ENCODE data around the gene HSP90AB1. TPM values are rescaled to one million over a fixed set of nuclear protein-coding genes. Genes with fewer than 3 reads are reported as not detected.

The HSP90AB1 gene
- total RNA-seq, 1 experiment from 2014 or later = 967 TPM

GRCh38 chr6:44235891-44236516 is 10.9 kb upstream of the HSP90AB1 start:
- peaks cover 19% of the 10 kb centered on the region for H3K4me1 ChIP-seq
- Mint-ChIP-seq H3K27me3 (ENCODE audit: insufficient read depth, unreplicated experiment) (no peaks in the 10 kb centered on the region), H3K4me1 (ENCODE audit: low read depth, unreplicated experiment) (peaks cover 17% of the 10 kb centered on the region), H3K36me3 (ENCODE audit: insufficient read depth, unreplicated experiment) (peaks cover 17% of the 10 kb centered on the region), H3K27ac (ENCODE audit: unreplicated experiment) (no peak overlapping the region), H3K9me3 (ENCODE audit: unreplicated experiment) (no peaks in the 10 kb centered on the region), H3K4me3 (ENCODE audit: unreplicated experiment) (no peak overlapping the region)
- no peaks in the 10 kb centered on the region for H3K9me3 ChIP-seq
- CTCF ChIA-PET = interaction anchor here (0.7 to 3.5 kb wide), 3 partner anchors 12 to 338 kb away, joined by 5 to 25 read pairs (median 8); partner anchors contain the start of gene SLC29A1
- intact Hi-C loops (cut with micrococcal nuclease; ENCODE audit: unreplicated experiment) = no loop called here
- no peak overlapping the region for H3K4me3 ChIP-seq (ENCODE audit: low read depth, low read length)
- TF ChIP-seq, protein P1, sequence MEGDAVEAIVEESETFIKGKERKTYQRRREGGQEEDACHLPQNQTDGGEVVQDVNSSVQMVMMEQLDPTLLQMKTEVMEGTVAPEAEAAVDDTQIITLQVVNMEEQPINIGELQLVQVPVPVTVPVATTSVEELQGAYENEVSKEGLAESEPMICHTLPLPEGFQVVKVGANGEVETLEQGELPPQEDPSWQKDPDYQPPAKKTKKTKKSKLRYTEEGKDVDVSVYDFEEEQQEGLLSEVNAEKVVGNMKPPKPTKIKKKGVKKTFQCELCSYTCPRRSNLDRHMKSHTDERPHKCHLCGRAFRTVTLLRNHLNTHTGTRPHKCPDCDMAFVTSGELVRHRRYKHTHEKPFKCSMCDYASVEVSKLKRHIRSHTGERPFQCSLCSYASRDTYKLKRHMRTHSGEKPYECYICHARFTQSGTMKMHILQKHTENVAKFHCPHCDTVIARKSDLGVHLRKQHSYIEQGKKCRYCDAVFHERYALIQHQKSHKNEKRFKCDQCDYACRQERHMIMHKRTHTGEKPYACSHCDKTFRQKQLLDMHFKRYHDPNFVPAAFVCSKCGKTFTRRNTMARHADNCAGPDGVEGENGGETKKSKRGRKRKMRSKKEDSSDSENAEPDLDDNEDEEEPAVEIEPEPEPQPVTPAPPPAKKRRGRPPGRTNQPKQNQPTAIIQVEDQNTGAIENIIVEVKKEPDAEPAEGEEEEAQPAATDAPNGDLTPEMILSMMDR (IDR thresholded peaks at IDR 0.05; ENCODE audit: insufficient read depth in 1 of 2, low read depth in 1 of 2, low read length in 1 of 2, severe bottlenecking in 1 of 2, unreplicated experiment in 1 of 2) = no peak
- H3K27me3 ChIP-seq (replicated peaks; ENCODE audit: control insufficient read depth, insufficient read depth, low read length) = no peaks in the 10 kb centered on the region
- H3K36me3 ChIP-seq (ENCODE audit: control insufficient read depth, insufficient read depth, low read length) = no peaks in the 10 kb centered on the region
- POLR2A ChIA-PET = interaction anchor here (0.6 kb wide), 1 partner anchor 11 kb away, joined by 3 read pairs; the partner anchor contains the start of gene HSP90AB1
- DNase-seq = no peak
- no TSS peak for BruUV-seq (replicated peaks)

- ChIA-PET CTCF (interaction anchor here (0.7 to 1.3 kb wide), 8 partner anchors 10 to 141 kb away, joined by 3 to 12 read pairs (median 4); partner anchors contain the start of genes HSP90AB1, SLC35B2 and TMEM63B), POLR2A (interaction anchor here (1.0 to 1.1 kb wide), 4 partner anchors 10 to 110 kb away, joined by 3 to 5 read pairs (median 4); partner anchors contain the start of genes HSP90AB1, SLC29A1 and TMEM63B)
- Mint-ChIP-seq H3K27ac (ENCODE audit: unreplicated experiment) (peak overlapping the region; percentile 95), H3K36me3 (ENCODE audit: insufficient read depth, unreplicated experiment) (peaks cover 14% of the 10 kb centered on the region), H3K4me1 (ENCODE audit: low read depth, unreplicated experiment) (peaks cover 17% of the 10 kb centered on the region), H3K4me3 (ENCODE audit: unreplicated experiment) (peak overlapping the region; percentile 89), H3K27me3 (ENCODE audit: insufficient read depth, unreplicated experiment) (no peaks in the 10 kb centered on the region), H3K9me3 (ENCODE audit: unreplicated experiment) (no peaks in the 10 kb centered on the region)
- Histone ChIP-seq H3K9me3 (no peaks in the 10 kb centered on the region), H3K4me3 (ENCODE audit: low read depth, low read length) (peak overlapping the region; percentile 58), H3K27me3 (replicated peaks; ENCODE audit: control insufficient read depth, insufficient read depth, low read length) (no peaks in the 10 kb centered on the region), H3K4me1 (peaks cover 19% of the 10 kb centered on the region), H3K36me3 (ENCODE audit: control insufficient read depth, insufficient read depth, low read length) (no peaks in the 10 kb centered on the region)
- peak; percentile 84 to 91 for DNase-seq
- intact Hi-C loops (cut with micrococcal nuclease; ENCODE audit: unreplicated experiment) = loop anchor here (1.0 kb wide), 1 partner anchor 65 kb away; no protein-coding TSS in a partner anchor
- TSS peak; percentile 76 for BruUV-seq (replicated peaks)
- TF ChIP-seq, protein P1 (IDR thresholded peaks at IDR 0.05; ENCODE audit: insufficient read depth in 1 of 2, low read depth in 1 of 2, low read length in 1 of 2, severe bottlenecking in 1 of 2, unreplicated experiment in 1 of 2) = no peak
Measured at GRCh38 chr6:44237021-44237812, 9.7 kb upstream of the HSP90AB1 start.

GRCh38 chr6:44237813-44238433 is 9.0 kb upstream of the HSP90AB1 start:
- H3K27me3 ChIP-seq (replicated peaks; ENCODE audit: control insufficient read depth, insufficient read depth, low read length) = no peaks in the 10 kb centered on the region
- POLR2A ChIA-PET = interaction anchor here (1.0 to 1.1 kb wide), 4 partner anchors 9 to 110 kb away, joined by 3 to 5 read pairs (median 4); partner anchors contain the start of genes HSP90AB1, SLC29A1 and TMEM63B
- H3K4me3 Mint-ChIP-seq (ENCODE audit: unreplicated experiment) = peak overlapping the region; percentile 89
- H3K36me3 ChIP-seq (ENCODE audit: control insufficient read depth, insufficient read depth, low read length) = no peaks in the 10 kb centered on the region
- peak; percentile 69 to 90 for DNase-seq
- H3K36me3 Mint-ChIP-seq (ENCODE audit: insufficient read depth, unreplicated experiment) = peaks cover 14% of the 10 kb centered on the region
- TF ChIP-seq, protein P1 (IDR thresholded peaks at IDR 0.05; ENCODE audit: insufficient read depth in 1 of 2, low read depth in 1 of 2, low read length in 1 of 2, severe bottlenecking in 1 of 2, unreplicated experiment in 1 of 2) = peak; percentile 92 to 93
- CTCF ChIA-PET = interaction anchor here (0.6 to 1.3 kb wide), 8 partner anchors 9 to 141 kb away, joined by 3 to 12 read pairs (median 3); partner anchors contain the start of genes HSP90AB1, SLC29A1, SLC35B2 and TMEM63B
- H3K9me3 ChIP-seq = no peaks in the 10 kb centered on the region
- peak overlapping the region; percentile 95 for H3K27ac Mint-ChIP-seq (ENCODE audit: unreplicated experiment)
- peaks cover 17% of the 10 kb centered on the region for H3K4me1 Mint-ChIP-seq (ENCODE audit: low read depth, unreplicated experiment)
- BruUV-seq (replicated peaks) = TSS peak; percentile 31
- H3K27me3 Mint-ChIP-seq (ENCODE audit: insufficient read depth, unreplicated experiment) = no peaks in the 10 kb centered on the region
- peaks cover 19% of the 10 kb centered on the region for H3K4me1 ChIP-seq
- H3K9me3 Mint-ChIP-seq (ENCODE audit: unreplicated experiment) = no peaks in the 10 kb centered on the region
- H3K4me3 ChIP-seq (ENCODE audit: low read depth, low read length) = peak overlapping the region; percentile 58
- intact Hi-C loops (cut with micrococcal nuclease; ENCODE audit: unreplicated experiment) = loop anchor here (1.0 kb wide), 2 partner anchors 66 to 142 kb away; no protein-coding TSS in a partner anchor
